HL-60/S4 treated with phorbol 12-myristate 13-acetate at 8.2 ng/mL for 4 days and 3 days (cell line): ENCODE measurements around the gene TBPL2.
"Not testable (repeated sequence)": the region's sequence is repeated elsewhere in the genome, so short reads cannot be mapped to it uniquely, and the experiment has no call there.

Source experiments
- in situ Hi-C: fragments of 300-500 bp; cut with MboI; formaldehyde crosslinking; loops from 2 replicates; pipeline ENCODE4 v1.15.0; 2022; ENCODE audit warnings: low sequenced_read_pairs

The TBPL2 gene

DNA sequence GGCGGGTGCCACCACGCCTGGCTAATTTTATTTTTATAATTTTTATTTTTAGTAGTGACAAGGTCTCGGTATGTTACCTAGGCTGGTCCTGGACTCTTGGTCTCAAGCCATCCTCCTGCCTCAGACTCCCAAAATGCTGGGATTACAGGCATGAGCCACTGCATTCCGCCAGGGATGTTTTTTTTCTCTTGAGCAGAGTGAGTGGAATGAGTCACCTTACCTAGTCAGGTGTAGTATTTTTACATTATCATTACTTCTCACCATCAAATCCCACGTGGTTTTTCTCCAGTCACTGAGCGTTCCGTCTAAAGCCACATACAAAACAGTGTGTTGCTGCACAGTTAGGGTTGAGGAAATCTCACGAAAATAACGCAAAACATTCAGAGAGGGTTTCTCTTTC is 870 bp upstream of the TBPL2 start:
- in situ Hi-C loops, result no loop called here

DNA sequence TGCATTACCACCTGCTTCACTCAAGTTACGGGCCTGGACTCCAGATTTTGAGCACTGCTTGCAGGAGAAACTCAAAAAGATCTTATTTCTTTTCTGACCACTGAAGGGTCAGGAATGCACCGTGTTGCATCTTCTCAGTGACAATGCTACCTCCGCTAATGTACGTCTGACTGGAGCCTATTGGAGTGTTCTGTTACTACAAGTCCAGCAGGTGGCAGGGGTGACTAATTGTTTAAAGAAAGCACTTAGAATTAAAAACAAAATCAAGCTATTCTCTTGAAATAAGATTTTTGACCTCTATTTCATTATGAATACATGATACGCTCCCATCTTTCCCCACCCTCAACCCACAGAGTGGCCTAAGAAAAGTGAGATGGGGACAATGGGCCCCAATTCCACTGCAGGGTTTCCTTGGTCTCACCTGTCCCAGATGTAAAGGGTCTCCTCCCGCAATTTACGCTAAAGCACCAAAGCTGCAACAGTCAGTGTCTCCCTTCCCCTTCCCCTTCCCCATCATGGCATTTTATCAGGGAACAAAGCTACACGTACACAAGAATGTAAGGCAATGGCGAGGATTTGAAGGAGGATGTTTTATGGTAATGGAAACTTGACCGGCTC is 2.2 kb downstream of the TBPL2 start:
- in situ Hi-C loops, result no loop called here

DNA sequence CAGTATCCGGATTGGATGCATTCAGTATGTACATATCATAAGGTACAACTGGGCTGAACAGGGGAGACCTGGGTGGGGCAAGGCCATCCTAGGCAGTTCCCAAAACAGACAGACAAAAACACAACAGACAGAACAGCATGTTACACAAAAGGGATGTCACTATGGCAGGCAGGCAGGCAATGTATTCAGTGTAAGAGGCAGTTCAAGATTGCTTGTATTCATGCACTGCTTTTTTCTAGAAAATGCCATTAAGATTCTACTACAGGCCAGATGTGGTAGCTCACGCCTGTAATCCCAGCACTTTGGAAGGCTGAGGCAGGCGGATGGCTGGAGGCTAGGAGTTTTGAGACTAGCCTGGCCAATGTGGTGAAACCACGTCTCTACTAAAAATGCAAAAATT is 3.5 kb downstream of the TBPL2 start:
- in situ Hi-C loops, result no loop called here

GRCh38 chr14:55436519-55436918 is 3.9 kb downstream of the TBPL2 start:
- in situ Hi-C loops, result no loop called here

DNA sequence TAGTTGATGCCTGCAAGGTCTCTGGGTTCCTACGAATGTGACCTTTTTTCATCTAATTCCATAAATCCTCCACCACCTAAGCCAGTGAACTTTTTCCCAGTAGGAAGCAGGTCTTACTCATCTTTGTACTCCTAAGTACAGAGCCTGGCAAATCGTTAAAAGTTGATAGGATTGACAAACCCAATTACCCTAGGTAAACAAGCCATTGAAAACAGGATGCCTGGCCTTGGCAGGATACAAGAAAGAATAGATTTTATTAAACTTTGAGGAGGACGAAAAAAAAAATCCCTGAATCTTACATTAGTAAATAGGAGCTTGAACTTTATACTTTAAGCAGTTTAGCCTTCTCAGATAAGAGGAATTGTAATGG is 5.6 kb downstream of the TBPL2 start:
- in situ Hi-C loops, result no loop called here

- in situ Hi-C loops, result no loop called here
Measured at GRCh38 chr14:55433880-55434804, 6.3 kb downstream of the TBPL2 start.

GRCh38 chr14:55432628-55433027 is 7.8 kb downstream of the TBPL2 start:
- in situ Hi-C loops, result no loop called here

DNA sequence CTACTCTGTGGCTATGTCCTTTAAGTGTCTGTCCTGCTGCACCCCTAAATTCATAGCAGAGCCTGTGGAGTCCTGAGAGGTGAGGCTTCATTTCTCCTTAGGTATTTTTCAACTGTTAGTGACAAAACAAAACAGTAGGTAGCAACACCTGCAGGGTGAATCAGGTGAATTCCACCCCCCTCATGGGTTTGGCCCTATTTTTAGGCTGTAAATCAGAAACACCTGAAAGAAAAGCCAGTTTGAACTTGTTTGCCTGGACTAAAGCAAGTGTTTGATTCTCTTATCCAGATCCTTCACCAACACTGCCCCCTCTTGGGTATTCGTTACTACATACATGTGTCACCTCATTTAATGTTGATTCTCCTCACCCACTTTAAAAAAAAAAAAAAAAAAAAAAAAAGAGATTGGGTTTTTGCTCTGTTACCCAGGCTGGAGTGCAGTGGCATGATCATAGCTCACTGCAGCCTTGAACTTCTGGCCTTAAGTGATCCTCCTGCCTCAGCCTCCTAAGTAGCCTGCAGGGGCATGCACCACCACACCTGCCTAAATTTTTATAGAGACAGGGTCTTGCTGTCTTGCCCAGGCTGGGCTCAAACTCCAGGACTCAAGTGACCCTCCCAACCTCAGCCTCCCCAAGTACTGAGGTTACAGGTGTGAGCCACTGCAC is 10.3 kb downstream of the TBPL2 start:
- in situ Hi-C loops, result no loop called here

DNA sequence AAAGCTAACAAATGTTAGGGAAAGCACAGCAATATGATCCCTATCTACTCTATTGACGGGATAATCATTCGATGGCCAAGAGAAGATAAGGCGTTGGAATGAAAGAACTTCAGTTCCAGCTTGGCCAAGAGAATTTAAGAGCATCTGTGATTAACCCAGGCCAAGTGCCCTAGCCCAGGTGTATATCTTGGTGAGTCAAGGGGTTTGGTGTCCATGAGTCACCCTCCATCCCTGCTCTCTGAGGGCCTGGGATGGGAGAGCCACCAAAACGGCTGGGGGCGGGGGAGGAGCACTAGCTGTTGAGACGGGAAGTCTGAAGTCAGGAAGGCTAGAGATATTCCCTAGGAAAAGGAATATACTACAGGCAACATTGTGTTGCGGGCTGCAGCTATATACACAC is 13.0 kb downstream of the TBPL2 start:
- in situ Hi-C loops, result no loop called here

- in situ Hi-C loops, result no loop called here
Measured at GRCh38 chr14:55426891-55427290, 13.5 kb downstream of the TBPL2 start.

GRCh38 chr14:55425091-55425490 is 15.3 kb downstream of the TBPL2 start:
- in situ Hi-C loops, result no loop called here

- in situ Hi-C loops, result no loop called here
Measured at GRCh38 chr14:55423969-55424368, 16.4 kb downstream of the TBPL2 start.

GRCh38 chr14:55422338-55422737 is 18.1 kb downstream of the TBPL2 start:
- in situ Hi-C loops, result not testable (repeated sequence)

DNA sequence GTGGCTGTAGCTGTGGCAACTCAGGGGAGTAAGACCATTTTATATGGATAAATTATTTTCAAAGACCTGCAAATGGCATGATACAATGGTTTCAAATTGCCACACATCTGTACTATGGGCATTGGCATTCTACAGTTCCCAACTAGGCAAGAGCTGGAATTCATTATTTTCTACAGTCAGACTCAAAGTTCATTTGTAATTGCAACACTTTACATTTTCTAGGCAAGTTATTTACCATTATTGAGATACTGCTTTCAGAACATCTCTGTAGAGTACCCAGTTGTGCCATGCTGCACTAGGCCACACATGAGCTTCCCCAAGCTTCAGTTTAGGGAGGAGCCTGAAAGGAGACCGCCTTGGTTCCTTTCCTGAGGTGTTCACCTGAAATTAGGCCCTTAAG is 20.8 kb downstream of the TBPL2 start:
- in situ Hi-C loops, result no loop called here

GRCh38 chr14:55418411-55418810 is 22.0 kb downstream of the TBPL2 start:
- in situ Hi-C loops, result no loop called here

GRCh38 chr14:55417955-55418354 is 22.5 kb downstream of the TBPL2 start:
- in situ Hi-C loops, result no loop called here

DNA sequence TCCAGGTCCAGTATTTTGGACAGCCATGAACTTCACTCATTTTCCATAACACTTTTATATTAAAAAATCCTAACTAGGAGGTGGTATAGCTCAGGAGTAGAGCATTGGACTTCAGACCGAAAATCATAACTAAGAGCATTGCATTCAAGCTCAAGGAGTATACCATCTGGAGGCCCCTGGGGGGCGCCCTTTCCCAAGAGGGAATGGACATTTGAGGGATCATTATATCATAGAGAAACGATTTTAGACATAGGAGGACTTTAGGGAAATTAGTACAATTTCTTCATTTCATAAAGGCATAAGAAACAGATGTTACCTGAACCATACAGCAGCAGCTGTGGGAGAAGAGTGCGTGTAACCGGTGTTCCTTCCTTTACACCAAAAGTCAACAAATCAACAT is 23.6 kb downstream of the TBPL2 start:
- in situ Hi-C loops, result no loop called here

DNA sequence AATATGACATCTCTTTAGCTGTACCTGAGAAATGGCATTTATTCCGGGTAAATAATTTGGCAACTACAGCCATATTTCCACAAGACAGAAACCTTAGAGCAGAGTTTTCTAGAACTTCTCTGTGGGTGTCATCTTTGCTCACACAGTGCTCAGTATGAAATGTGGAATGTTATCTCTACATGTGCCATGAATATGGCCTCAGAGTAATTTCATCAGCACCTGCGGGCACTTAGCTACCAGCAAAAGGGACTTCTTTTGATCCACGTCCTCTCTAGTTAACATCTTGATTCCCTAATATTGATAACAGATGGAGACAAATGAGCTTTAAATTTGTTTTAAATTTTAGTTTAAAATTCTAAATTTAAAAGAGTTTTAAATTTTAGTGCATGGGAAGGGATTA is 25.9 kb downstream of the TBPL2 start:
- in situ Hi-C loops, result no loop called here

GRCh38 chr14:55412676-55413075 is 27.7 kb downstream of the TBPL2 start:
- in situ Hi-C loops, result no loop called here

GRCh38 chr14:55411426-55412389 is 28.7 kb downstream of the TBPL2 start, which contains the start of gene ATG14:
Gene ATG14, minus strand, starts transcription at chr14:55411830. Its CDS starts 8 bp downstream, at chr14:55411822.
- in situ Hi-C loops, result no loop called here

- in situ Hi-C loops, result no loop called here
Measured at GRCh38 chr14:55410876-55411275, 29.5 kb downstream of the TBPL2 start.
